Coronary artery (tissue), 2 donors: ENCODE results near the gene CREBRF.
A peak's percentile ranks its signal among the peaks of the same experiment; 100 is the strongest.
"Not testable (repeated sequence)": the region's sequence is repeated elsewhere in the genome, so short reads cannot be mapped to it uniquely, and the experiment has no call there.

Experiments
- DNase-seq: peaks from one replicate; pipeline ENCODE4 v3.0.0-alpha.2; 2017; ENCODE audit warnings: low spot score
- H3K27ac ChIP-seq, 2 donors: fragments of 200-600 bp; sonication (generic); one replicate each; pipeline ENCODE4 v1.5.1; 2016 to 2019
- H3K4me3 ChIP-seq: fragments of 200-600 bp; sonication (generic); 2 replicates; pipeline ENCODE4 v1.5.1; 2016; ENCODE audit warnings: mild to moderate bottlenecking, moderate library complexity
- TF ChIP-seq, protein P1 (sequence below): fragments of 200-600 bp; sonication (generic); IDR thresholded peaks from one replicate; pipeline ENCODE4 v1.5.1; 2019; ENCODE audit warnings: antibody characterized with exemption

CREBRF gene

DNA sequence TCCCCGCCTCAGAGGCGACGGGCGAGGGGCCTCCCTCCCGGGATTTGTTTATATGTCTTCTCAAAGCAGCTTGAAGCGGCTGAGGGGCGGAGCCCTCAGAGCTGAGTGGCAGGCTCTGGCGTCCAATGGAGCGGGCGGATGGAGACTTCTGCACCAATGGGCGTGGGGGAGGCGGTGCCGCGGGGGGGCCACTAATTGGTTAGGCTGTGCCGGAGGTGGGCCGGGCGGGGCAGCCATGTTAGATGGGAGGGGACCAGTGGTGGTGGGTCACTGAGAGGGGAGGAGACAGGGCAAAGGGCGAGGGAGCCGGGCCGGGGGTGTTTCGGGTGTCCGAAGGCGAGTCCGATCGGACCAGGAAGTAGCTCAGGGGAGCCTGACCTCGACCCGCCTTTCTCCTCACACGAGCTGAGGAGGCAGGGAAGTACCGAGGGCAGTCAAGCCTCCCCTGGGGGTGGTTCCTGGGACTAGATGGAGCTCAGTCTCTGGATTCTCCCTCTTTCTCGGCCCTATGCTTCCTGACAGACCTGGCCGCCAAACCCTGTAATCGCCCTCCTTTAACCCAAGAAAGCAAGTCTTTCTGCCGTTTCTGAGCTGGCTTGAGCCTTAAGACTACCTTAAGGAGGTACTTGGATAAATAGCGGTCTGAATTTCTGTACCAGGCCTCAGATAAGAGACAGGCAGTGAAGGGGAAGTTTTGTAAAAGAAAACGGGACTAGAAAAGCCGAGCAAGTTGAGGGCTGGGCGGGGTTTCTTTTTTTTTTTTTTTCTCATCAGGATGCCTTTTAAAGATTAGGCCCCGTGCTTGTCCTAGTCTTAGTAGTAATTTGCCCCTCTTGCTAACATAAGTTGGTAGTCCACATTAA is 1.1 kb downstream of the CREBRF start:
- peak; percentile 99 for DNase-seq
- Histone ChIP-seq H3K4me3 (peak overlapping the region; percentile 100), H3K27ac (peak overlapping the region; percentile 98 to 100)
- TF ChIP-seq, protein P1, sequence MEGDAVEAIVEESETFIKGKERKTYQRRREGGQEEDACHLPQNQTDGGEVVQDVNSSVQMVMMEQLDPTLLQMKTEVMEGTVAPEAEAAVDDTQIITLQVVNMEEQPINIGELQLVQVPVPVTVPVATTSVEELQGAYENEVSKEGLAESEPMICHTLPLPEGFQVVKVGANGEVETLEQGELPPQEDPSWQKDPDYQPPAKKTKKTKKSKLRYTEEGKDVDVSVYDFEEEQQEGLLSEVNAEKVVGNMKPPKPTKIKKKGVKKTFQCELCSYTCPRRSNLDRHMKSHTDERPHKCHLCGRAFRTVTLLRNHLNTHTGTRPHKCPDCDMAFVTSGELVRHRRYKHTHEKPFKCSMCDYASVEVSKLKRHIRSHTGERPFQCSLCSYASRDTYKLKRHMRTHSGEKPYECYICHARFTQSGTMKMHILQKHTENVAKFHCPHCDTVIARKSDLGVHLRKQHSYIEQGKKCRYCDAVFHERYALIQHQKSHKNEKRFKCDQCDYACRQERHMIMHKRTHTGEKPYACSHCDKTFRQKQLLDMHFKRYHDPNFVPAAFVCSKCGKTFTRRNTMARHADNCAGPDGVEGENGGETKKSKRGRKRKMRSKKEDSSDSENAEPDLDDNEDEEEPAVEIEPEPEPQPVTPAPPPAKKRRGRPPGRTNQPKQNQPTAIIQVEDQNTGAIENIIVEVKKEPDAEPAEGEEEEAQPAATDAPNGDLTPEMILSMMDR: no peak

DNA sequence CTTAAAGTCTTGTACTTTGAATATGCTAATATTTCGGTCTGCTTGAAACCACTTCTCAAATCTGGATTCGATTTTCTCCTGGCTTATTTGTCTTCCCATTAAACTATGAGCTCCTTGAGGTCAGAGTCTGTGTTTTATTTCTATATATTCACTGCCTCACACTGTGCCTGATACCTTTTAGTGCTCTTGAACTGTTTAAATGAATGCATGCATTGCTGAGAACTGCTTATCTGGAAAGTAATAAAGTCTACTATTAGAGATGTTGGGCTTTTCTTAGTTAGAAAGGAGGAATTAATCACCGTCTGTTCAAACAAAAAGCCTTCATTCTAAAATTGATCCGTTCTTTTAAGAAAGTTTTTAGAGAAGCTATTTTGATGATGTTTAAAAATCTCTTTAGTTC is 6.0 kb downstream of the CREBRF start:
- H3K27ac ChIP-seq: no peak overlapping the region
- no peak for DNase-seq
- TF ChIP-seq, protein P1: no peak
- no peak overlapping the region for H3K4me3 ChIP-seq

DNA sequence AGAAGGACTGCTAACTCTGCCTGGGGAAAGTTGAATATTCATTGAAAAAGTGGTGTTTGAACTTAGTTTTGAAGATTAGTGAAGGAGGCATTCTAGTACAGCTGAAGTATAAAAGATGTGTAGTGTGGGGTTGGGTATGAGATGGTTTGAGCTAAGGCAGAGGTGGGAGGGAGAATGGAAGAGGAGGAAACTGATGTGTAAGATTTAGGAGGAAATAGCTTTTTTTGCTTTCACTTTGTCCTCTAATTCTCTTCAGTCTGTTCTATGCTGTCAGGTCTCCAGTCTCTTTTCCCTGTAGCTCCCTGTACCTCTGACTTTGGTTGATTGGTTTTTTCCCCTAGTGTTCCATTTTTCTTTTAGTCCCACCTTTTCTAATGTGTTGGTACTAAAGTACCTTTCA is 9.0 kb downstream of the CREBRF start:
- no peak for DNase-seq
- TF ChIP-seq, protein P1: no peak
- Histone ChIP-seq H3K4me3 (no peak overlapping the region), H3K27ac (no peak overlapping the region)

DNA sequence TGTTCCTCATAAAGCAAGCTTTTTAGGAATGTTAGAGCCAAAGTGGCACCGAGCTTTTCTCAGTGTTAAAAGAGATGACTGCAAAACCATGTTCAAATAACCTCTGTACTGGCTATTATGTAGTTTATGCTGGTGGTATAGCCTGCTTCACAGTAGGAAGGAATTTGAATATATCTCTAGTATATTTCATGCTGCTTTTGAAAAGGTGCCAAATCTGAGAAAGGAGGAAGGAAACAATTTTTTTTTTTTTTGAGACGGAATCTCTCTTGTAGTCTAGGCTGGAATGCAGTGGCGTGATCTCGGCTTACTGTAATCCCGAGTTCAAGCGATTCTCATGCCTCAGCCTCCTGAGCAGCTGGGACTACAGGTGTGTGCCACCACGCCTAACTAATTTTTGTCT is 13.5 kb downstream of the CREBRF start:
- no peak for DNase-seq
- Histone ChIP-seq H3K27ac (peak overlapping the region in 1 of 2 donors; percentile 23), H3K4me3 (no peak overlapping the region)
- TF ChIP-seq, protein P1: no peak

DNA sequence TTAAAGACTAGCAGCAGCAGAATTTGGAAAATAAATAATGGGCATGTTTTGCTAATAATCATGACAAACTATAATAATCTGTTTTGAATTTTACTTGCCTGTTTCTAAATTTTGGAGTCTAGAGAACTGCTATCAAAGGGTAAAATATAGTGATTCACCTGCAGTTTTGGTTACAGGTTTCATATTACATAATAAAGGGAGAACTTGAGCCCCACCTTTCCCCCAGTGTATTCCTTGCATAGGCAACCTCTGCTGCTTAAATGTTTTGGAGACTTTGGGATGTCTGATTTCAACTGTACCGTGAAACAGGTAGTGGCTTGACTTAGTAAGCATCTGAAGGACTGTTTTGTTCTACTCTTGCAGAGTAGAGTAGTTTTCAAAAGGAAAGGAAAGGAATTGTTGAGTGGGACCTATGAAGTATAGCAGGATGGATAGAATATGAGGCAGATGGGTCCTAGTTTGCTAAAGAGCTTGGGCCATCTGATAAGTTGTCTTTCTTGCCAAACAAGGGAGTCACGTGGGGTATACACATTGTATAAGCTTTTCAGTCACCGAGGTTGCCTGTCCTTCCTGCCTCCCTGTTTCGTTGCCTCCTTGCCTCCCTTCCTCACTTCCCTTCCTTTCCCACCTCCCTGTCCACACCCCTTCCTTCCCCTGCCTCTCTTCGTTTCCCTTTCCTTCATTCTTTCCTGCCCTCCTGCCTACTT is 19.1 kb downstream of the CREBRF start:
- TF ChIP-seq, protein P1: no peak
- no peak overlapping the region for H3K27ac ChIP-seq
- H3K4me3 ChIP-seq: no peak overlapping the region
- no peak for DNase-seq

DNA sequence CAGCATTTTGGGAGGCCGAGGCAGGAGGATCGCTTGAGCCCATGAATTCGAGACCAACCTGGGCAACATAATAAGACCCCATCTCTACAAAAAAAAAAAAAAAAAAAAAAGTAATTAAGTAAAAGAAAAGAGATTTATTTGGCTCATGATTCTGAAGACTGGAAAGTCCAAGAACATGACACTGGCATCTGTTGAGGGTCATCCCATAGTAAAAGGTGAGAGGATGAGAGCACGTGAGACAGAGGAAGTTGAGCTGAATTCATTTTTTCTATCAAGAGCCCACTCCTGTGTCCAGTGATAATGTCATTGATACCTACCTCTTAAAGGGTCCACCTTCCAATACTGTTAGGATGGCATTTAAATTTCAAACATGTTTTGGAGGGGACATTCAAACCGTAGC is 19.8 kb downstream of the CREBRF start:
- Histone ChIP-seq H3K4me3 (no peak overlapping the region), H3K27ac (no peak overlapping the region)
- TF ChIP-seq, protein P1: no peak

DNA sequence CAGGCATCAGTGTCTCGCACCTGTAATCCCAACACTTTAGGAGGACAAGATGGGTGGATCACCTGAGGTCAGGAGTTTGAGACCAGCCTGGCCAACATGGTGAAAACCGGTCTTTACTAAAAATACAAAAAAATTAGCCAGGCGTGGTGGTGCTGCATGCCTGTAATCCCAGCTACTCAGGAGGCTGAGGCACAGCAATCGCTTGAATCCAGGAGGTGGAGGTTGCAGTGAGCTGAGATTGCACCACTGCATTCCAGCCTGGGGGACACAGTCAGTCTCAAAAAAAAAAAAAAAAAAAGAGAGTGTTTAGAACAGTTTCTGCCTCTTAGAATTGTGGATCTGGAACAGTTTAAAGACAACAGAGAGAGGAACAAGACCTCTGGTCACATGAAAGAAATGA is 20.3 kb downstream of the CREBRF start:
- H3K27ac ChIP-seq, DNase-seq, H3K4me3 ChIP-seq: not testable (repeated sequence)

More for the DNA sequence above, 19.8 kb downstream of the CREBRF start:
- DNase-seq: no peak
